ENCODE data around the gene INSRR.

The INSRR gene

DNA sequence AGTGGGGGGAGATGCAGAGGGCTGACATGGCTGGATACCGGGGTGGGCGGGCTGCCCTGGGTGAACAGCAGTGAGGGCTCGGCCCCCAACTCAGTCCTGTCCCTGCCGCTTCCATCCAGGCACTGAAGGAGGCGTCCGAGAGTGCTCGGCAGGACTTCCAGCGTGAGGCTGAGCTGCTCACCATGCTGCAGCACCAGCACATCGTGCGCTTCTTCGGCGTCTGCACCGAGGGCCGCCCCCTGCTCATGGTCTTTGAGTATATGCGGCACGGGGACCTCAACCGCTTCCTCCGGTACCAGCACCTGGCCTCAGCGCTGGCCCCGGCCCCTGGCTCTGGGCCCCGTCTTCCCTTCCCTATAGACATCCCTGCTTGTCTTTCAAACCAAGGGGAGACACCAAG, 17.4 kb upstream of the INSRR start:
- FAIRE-seq, result no peak
- DNase-seq (ENCODE audit: insufficient read length, low spot score), result no peak

DNA sequence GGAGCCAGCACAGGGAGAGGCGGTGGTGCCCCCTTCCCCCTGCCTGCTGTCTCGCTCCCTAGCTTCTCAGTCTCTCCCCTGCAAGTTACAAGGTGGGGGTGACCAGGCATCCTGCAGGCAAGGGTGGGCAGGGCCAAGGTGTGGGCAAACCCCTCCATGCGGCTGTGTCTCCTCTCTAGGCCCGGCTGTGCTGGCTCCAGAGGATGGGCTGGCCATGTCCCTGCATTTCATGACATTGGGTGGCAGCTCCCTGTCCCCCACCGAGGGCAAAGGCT, 16.4 kb upstream of the INSRR start:
- FAIRE-seq (no peak), DNase-seq (ENCODE audit: insufficient read length, low spot score) (no peak)

DNA sequence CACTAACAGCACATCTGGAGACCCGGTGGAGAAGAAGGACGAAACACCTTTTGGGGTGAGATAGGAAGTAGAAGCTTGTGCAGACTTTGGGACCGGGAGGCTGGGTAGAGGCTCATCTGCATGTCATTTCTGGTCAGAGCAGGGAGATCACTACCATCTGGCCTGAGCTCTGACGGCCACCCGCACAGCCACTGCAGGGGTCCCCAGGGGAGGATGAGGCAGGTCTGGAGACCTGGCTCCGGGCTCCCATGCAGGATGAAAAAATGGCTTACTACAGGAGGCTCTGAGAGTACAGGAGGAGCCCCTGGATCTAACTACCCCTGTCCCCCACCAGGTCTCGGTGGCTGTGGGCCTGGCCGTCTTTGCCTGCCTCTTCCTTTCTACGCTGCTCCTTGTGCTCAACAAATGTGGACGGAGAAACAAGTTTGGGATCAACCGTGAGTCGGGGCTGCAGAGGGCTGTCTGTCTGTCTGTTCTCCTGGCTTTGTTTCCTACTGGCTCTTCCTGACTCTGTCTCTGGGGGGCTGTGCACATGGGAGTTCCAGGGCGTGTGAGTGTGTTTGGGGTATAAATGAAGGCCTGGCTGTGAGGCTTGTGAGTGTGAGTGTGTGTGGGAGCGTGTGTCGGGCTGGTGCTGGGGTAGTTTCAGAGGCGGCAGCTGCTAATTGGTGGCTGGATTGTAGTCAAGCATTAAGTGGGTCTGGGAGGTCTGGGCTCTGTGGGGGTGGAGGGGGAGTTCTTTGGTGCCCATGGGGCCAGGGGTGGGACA, 15.8 kb upstream of the INSRR start:
- FAIRE-seq, result no peak
- no peak for DNase-seq (ENCODE audit: insufficient read length, low spot score)

DNA sequence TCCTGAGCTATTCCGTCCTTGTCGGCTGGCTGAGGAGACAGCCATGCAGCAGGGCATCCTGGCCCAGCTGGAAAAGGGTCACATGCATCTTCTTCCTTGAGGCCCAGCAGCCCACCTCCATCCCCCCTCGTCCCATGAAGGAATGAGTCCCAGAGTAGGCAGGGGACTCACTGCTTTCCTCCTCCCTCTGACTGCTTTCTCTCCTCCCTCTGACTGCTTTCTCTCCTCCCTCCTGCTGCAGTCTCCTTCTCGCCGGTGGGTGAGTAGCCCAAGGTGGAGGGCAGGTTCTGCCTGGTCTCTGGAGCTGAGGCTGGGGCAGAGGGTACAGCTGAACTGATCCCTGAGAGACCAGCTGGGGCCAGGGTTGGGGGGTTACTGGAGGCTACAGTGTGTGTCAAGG, 15.2 kb upstream of the INSRR start:
- FAIRE-seq (no peak), DNase-seq (ENCODE audit: insufficient read length, low spot score) (no peak)

DNA sequence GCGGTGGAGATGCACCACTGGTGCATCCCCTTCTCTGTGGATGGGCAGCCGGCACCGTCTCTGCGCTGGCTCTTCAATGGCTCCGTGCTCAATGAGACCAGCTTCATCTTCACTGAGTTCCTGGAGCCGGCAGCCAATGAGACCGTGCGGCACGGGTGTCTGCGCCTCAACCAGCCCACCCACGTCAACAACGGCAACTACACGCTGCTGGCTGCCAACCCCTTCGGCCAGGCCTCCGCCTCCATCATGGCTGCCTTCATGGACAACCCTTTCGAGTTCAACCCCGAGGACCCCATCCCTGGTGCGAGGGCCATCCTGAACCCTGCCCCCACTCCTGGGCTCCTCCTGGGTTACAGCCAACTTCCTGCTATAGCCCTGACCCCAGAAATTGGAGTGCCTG, 14.7 kb upstream of the INSRR start:
- no peak for FAIRE-seq
- no peak for DNase-seq (ENCODE audit: insufficient read length, low spot score)

DNA sequence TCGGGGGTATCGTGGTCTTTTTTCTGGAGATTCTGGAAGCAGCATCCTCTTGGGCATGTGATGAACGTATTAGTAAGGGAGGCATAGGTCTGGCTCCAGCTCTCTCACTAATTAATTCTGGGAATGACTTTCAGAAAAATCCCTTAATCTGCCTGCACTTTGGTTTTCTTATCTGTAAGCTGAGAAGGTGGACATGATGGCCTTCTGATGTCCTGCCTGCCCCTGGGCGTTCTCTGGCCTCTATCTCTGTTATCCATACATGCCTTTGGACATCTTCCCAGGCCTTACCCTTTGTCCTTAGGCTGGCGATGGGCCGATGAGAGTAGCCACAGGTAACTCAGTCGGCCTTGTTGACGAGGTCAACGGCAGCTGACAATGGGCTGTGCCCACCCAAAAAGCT, 10.5 kb upstream of the INSRR start:
- FAIRE-seq (no peak), DNase-seq (ENCODE audit: insufficient read length, low spot score) (no peak)

DNA sequence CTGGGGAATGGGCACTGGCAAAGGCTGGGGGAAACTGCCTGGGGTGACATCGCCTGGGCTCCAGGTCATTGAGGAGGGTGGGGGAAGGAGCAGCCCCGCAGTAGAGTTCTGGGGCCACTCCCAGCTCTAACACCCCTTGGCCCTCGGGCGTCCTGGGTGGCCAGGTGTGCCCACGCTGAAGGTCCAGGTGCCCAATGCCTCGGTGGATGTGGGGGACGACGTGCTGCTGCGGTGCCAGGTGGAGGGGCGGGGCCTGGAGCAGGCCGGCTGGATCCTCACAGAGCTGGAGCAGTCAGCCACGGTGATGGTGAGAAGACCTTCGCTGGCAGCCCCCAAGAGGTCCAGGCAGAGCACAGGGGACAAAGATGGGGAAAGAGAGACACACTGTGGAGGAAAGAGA, 9.4 kb upstream of the INSRR start:
- DNase-seq (ENCODE audit: insufficient read length, low spot score), result no peak
- FAIRE-seq, result no peak

DNA sequence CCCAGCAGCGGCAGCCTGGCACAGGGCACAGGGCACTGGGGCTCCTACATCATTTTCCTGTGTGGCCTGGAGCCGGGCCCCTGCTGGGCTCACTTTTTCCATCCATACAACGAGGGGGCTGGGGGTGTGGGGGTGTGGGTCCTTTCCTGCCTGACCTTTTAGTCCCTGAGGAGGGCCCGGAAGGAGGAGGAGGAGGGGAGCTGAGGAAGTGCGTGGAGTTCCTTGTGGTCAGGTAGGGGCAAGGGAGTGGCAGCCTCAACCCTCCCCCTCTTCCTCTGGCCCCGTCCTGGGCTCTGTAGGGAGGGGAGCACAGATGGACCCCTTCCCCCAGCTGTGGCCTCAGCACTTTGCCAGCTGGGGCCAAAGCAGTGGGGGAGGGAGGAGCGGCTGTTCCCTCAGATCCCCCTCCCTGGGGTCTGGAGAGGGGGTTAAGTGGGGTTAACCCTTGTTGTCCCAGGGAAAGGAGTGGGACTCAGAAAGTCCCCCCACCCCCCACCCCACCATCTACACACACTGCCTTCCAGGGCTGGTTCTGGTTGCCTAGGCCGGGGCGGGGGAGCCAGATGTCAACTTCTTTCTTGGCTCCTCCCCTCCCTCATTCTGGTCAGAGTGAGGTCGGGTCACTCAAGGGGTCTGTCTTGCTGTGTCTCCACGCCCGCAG, 7.5 kb upstream of the INSRR start:
- FAIRE-seq (no peak), DNase-seq (ENCODE audit: insufficient read length, low spot score) (no peak)

DNA sequence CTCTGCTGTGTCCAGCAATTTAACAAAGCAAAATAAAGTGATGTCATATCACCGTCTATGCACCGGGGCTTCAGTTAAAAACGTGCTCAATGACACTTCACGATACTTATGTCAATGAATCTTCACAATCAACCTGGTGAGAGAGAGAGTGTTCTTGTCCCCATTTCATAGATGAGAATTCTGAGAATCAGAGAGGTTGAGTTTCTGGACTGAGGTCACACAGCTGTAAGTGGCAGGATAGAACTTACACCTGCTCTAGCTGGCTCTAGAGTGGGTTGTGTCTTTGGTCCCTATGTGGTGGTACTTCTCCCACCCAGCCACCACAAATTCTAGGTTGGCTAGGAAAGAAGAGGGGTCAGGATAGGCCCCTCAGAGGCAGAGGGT, 6.9 kb upstream of the INSRR start:
- DNase-seq (ENCODE audit: insufficient read length, low spot score) (no peak), FAIRE-seq (no peak)

DNA sequence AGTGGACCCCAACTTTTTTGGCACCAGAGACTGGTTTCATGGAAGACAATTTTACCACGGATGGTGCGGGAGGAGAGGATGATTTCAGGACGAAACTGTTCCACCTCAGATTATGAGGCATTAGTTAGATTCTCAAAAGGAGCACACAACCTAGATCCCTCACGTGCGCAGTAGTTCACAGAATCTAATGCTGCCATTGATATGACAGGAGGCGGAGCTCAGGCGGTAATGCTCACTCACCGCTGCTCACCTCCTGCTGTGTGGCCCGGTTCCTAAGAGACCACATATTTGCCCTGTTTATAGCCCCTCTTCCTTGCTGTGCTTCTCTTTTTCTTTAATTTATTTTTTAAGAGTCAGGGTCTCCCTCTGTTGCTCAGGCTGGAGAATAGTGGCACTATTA, 6.3 kb upstream of the INSRR start:
- DNase-seq (ENCODE audit: insufficient read length, low spot score) (no peak), FAIRE-seq (no peak)

DNA sequence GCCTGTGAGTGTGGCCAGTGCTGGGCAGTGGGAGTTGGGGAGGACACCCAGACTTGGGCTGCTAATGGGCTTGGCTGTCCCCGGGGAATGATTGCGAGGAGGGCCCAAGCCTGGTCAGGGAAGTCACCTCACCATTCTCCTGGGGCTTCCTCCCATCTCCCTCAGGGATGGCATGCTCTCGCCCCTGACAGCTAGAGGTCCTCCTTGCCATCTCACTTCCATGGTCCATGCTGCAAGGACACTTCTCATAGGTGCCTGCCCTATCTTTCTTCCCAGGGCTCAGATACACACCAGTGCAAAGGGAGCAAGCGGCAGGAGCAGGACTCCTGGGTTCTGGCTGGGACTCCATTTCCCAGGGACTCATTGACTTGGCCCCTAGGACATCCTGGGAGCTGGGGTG, 5.9 kb upstream of the INSRR start:
- DNase-seq (ENCODE audit: insufficient read length, low spot score), result no peak

DNA sequence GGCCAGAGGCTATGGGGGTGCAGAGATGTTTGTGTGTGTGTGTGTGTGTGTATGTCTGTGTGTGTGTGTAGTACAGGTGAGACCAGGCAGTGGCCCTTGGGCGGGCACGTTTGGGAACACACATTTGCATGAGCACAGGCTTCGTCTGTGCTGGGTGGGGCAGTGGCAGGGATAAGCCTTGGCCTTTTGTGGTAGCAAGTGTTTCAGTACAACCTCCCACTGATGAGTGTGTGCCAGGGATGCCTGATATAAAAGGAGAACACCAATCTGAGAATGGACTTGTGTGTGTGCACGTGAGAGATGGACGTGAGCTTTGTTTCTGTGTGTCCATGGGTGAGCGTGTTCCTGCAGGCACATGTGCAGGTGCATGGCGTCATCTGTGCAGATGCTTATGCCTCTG, 4.7 kb upstream of the INSRR start:
- DNase-seq (ENCODE audit: insufficient read length, low spot score) (no peak), FAIRE-seq (no peak)

More for the DNA sequence above, 5.9 kb upstream of the INSRR start:
- no peak for FAIRE-seq

DNA sequence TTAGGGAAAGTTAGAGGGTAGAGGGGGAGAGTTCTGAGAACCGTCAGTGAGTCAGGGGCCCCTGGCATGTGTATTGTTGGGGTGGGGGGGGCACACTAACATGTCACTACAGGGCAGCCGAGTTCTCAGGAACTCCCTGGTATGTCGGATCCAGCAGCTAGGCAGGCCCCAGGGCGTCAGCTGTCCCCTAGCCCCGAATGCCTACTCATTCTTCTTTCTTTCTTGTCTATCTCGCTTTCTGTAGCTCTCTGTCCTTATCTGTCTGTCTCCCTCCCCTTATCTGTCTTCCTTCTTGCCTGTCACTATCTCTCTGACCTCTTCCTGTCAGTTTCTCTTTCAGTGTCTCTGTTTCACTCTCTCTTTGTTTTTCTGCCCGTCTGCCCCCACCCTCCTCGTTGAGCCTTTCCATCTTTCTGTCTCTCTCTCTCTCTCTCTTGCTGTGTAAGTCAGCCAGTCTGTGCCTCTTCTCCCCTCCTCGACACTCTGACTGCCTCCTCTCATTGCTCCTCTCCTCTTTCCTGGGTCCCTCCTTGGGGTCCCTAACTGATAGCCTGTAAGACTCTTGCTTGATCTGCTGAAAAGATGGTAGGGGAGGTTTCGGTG, 4.2 kb upstream of the INSRR start:
- FAIRE-seq (no peak), DNase-seq (ENCODE audit: insufficient read length, low spot score) (no peak)

DNA sequence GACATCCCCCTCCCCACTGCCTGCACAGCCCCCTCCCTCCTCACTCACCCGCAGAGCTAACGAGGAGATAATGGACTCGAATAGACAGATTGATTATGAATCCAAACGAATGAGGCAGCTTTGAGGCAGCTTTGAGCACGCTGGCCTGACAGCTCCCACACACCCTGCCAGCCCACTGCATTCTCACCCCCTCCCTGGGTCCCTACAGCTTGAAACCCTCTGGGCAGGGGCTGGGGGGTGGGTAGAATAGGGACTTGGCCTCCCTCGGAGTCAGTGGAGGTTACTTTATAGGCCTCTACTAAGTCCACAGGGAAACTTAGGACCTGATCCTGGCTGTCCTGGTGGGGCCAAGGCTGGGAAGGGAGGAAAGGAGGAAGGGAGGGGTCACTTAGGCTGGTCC, 3.7 kb upstream of the INSRR start:
- no peak for FAIRE-seq
- DNase-seq (ENCODE audit: insufficient read length, low spot score), result no peak

DNA sequence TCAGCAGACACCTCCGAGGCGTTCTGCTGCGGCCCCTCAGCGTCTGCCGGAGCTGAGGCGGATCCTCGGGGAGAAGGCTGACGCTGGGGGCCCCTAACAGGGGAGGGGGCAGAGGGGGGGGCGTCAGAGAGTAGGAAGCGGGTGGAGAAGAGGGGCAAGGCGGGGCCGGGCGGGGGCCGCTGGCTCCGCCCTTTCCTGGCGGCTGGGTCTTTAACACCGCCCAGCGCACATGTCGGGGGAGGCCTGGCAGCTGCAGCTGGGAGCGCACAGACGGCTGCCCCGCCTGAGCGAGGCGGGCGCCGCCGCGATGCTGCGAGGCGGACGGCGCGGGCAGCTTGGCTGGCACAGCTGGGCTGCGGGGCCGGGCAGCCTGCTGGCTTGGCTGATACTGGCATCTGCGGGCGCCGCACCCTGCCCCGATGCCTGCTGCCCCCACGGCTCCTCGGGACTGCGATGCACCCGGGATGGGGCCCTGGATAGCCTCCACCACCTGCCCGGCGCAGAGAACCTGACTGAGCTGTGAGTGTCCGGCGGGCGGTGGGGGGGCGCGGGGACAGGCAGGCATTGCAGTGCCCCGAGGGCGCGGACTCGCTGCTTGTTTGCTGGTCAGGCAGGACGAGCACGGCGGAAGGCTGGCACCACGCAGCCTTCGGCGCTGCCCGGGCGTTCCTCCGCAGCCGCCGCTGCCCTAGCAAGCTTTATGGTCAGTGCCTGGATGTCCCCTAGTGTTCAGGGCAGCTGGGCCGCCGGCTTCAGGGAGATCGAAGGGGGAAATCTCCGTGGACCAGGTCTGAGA, 1.9 kb upstream of the INSRR start, which contains the start of gene NTRK1:
NTRK1 (plus strand) TSS at position 238 of the 796 bp plus-strand sequence; CDS start at position 308, 70 bp downstream.
- DNase-seq (ENCODE audit: insufficient read length, low spot score), result peak; percentile 70
- FAIRE-seq, result no peak

DNA sequence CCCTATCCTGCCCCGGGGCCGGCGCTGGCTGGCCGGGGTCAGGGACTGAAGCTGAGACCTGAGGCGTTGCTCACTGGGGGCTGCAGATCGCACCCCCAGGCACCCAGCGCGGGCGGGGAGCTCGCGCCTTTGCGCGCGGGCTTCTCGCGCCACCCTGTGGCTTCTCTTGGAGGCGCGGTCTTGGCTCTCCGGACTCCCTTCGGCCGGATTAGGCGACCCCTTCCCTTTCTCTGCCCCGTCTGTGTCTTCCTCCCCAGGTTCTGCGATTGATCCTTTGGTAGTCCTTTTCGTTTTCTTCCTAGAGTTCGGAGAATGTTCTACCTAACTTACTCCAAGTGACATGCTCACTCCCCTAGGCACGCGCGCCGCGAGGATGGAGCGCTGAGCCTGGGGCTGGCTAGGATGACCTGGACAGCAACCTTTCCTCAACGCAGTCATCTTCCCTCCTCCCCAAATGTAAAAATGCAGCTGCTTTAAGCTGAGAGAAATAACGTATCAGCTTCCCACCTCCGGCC, 1.3 kb upstream of the INSRR start:
- DNase-seq (ENCODE audit: insufficient read length, low spot score) (peak; percentile 76), FAIRE-seq (no peak)

DNA sequence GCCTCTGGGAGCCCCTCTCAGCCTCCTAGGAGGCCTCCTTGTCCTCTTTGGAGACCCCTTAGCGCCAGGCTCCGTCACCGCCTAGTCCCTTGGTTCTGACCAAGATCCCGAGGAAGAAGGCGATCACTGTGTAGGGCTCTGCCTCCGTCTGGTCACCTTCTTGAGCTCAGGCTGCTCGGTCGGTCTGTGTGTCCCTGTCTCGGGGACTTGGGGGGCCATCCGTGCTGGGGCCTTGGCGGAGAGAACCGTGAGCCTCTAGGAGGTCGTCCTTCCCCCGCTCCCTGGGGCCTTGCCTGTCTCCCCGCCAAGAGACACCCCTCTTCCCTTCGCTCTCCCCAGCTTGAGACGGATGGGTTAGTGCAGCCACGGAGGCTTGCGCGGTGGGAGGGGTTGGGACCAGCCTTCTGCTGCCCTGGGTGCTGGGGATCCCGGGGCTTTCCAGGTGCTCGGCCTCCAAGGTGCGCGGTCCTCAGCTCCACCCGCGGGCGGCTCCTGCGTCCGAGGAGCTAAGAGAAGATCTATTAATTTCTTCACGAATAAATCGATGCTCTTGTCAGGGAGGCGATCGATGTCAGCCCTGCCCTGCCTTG, 701 bp upstream of the INSRR start:
- peak; percentile 9 for DNase-seq (ENCODE audit: insufficient read length, low spot score)
- FAIRE-seq, result no peak

DNA sequence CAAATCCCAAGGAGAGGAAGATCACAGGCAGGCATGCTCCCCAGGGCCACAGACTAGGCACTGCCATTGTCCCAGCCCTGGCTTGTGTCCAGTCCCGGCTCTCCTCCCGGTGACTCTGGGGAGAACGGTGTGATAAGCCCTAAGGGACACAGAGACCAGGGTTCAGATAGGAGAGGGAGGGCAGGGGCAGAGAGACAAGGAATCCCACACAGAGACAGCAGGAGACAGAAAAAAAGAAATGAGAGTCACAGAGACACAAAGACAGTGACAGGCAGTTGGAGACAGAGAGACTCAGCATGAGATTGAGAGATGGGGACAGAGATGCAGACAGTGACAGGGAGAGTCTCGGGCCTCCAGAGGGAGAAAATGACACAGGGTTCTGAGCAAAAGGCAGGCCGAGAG, 361 bp downstream of the INSRR start:
- no peak for FAIRE-seq
- no peak for DNase-seq (ENCODE audit: insufficient read length, low spot score)

DNA sequence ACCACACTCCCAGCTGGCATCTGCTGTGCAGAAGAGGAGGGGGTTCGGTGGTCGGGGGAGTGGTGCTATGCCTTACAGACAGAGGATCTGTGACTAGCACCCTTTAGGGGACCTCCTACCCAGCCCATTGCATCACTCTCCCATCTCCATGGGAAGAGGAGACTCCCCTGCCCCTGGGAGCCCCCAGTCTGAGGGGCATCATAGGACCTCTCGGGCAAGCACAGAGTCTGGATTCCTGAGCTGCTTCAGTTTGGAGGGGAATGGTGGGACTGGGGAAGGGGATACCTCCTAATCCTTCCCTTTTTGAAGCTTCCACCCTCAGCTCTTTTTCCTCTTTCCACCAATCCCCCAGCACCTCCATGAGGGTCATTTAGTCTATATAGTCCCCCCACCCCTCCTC, 1.4 kb downstream of the INSRR start:
- FAIRE-seq (no peak), DNase-seq (ENCODE audit: insufficient read length, low spot score) (no peak)

DNA sequence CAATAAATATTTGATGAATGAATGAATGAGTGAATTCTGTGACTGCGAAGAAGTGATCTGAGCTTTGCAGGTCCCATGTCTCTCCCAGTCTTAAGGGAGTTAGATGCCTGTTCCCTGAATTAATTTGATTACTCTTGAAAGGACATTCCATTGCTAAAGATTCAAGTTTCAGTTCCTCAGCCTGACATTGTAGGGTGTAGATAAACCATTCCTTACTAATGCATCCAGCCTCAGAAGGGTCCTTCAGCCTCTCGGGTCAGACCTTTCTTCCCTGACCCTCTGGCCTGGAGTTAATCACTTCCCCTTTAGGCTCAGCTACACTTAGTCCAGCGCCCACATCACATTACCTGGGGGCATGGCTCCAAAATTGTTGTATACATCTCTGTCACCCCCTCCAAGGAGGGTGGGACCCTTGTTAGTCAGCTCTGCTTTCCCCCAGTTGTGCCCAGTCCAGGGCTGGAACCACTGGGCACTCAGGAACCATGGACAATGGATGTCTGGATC, 2.6 kb downstream of the INSRR start:
- FAIRE-seq (no peak), DNase-seq (ENCODE audit: insufficient read length, low spot score) (no peak)

DNA sequence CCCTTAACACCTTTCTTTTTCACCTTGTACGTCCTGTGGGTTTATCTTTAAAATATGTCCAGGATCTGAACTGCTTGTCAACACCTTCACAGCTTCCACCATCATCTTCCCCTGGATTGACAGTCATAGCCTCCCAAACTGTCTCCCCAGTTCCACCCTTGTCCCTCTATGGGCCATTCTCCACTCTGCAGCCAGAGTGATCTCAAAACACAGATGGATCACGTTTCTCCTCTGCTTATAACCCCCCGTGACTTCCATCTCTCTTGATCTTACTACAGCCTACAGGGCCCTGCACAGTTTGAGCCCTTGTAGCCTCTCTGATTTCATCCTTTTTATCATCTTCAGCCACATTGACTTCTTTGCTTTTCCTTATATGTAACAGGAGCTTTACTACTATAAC, 4.3 kb downstream of the INSRR start:
- FAIRE-seq, result no peak
- DNase-seq (ENCODE audit: insufficient read length, low spot score), result no peak
